ENCODE results near the gene BMPR1B. TPM values are rescaled to one million over a fixed set of nuclear protein-coding genes. Genes with fewer than 3 reads are reported as not detected.

BMPR1B gene
- total RNA-seq, 1 experiment from 2014 or later = 7.1 TPM

DNA sequence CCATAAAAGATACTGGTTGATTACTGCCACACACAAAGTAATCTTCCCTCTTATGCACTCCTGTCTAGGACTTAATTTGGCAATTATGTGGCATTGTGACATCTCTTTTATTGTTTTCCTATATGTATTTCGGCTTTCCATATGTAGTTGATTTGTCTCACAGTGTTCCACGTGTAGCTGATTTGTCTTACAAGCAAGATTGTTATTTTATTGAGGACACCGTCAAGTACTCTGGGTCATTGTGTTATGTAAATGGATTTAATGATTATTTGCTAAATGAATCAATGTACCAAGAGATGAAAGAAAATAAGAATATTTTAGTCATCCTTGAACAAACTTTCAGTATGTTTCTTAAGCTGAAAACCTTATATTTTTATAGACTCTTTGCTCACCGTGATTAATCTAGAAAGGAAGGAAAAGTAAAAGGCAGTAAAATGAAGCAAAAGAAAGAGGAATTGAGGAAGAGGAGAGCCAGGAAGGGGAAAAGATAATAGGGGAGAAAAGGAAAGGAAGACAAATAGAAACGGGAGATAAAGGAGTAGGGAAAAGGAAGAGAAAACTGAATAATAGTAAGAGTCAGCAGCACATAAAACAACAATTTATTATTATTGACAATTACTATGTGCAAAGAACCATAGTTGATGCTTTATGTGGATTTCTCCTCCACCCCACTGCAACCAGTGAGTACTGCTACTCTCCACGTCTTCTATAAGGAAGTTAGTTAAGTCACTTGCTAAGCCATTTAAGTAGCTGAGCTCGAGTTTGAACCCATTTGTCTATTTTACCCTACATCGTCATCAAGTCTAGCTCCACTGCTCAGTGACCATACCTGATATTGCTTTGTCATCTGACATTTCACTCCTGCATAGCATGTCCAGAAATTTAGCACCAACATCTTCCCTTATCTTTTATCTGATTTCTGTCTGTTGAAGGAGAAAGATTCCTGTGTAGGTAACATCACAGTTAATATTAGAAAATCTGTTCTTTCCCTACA, 336.5 kb downstream of the BMPR1B start:
- Histone ChIP-seq H3F3A (ENCODE audit: low read length, unreplicated experiment) (no peaks in the 10 kb centered on the region), H3K4me1 (ENCODE audit: insufficient read depth, low read length) (peaks cover 51% of the 10 kb centered on the region), H4K20me1 (ENCODE audit: low read length) (no peaks in the 10 kb centered on the region), H3K27me3 (ENCODE audit: low read length) (no peaks in the 10 kb centered on the region), H3K4me3 (ENCODE audit: low read length) (peak overlapping the region; percentile 31; the same call in 1 of the 2 replicates), H3K36me3 (ENCODE audit: low read depth, low read length) (no peaks in the 10 kb centered on the region), H2AFZ (ENCODE audit: low read length) (peak overlapping the region; percentile 44), H3K9ac (ENCODE audit: low read length) (peak overlapping the region; percentile 83), H3K9me3 (ENCODE audit: low read length) (no peaks in the 10 kb centered on the region), H3K79me2 (ENCODE audit: low read length) (no peaks in the 10 kb centered on the region), H3K4me2 (ENCODE audit: low read length) (peak overlapping the region; percentile 74), H3K9me2 (replicated peaks; ENCODE audit: low read length) (no peaks in the 10 kb centered on the region), H3K27ac (ENCODE audit: low read length) (peak overlapping the region; percentile 97)
- DNase-seq (peak; percentile 70), ATAC-seq (peak; percentile 70)
- intact Hi-C loops (cut with micrococcal nuclease) = loop anchor here (1.0 to 2.0 kb wide), 5 partner anchors 10 to 335 kb away; no protein-coding TSS in a partner anchor
- TF ChIP-seq, protein P1, sequence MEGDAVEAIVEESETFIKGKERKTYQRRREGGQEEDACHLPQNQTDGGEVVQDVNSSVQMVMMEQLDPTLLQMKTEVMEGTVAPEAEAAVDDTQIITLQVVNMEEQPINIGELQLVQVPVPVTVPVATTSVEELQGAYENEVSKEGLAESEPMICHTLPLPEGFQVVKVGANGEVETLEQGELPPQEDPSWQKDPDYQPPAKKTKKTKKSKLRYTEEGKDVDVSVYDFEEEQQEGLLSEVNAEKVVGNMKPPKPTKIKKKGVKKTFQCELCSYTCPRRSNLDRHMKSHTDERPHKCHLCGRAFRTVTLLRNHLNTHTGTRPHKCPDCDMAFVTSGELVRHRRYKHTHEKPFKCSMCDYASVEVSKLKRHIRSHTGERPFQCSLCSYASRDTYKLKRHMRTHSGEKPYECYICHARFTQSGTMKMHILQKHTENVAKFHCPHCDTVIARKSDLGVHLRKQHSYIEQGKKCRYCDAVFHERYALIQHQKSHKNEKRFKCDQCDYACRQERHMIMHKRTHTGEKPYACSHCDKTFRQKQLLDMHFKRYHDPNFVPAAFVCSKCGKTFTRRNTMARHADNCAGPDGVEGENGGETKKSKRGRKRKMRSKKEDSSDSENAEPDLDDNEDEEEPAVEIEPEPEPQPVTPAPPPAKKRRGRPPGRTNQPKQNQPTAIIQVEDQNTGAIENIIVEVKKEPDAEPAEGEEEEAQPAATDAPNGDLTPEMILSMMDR (conservative IDR thresholded peaks at IDR 0.05; ENCODE audit: low read depth, low read length) = no peak
- TF ChIP-seq EZH2phosphoT487 (IDR thresholded peaks at IDR 0.05; ENCODE audit: borderline replicate concordance, low read length) = no peak
- no peak for TF ChIP-seq EZH2 (IDR thresholded peaks at IDR 0.05; ENCODE audit: low read length, unreplicated experiment)
- POLR2A ChIA-PET (ENCODE audit: unreplicated experiment) = no interaction called here
- BruUV-seq (replicated peaks) = TSS peak; percentile 59
- CTCF ChIA-PET = no interaction called here

DNA sequence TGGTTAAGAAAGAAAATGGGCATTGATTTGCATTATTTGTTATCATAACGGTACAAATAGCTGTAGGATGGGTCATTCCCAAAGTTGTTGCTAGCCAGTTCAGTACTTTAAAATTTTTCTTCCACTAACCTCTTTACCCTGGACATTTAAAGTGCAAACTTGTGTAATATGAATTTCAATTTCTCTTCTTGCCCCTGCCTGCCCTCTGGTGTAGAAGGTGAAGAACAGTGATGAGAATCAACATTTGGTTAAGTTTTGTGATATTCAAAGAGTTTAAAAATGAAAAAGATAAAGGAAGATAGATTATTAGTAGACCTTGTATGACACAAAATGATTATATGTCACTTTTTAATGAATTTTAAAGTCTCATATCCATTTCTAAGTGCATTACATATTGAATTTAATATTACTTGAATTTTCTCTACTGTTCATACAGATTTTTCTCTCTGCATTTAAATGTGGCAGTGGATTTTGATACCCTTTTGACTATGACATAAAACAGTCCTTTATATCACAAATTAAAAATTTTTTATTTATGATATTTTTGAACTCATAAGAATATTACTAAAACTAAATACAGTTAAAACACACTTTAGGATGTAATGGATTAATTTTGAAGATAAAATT, 337.7 kb downstream of the BMPR1B start:
- Histone ChIP-seq H3K79me2 (ENCODE audit: low read length) (no peaks in the 10 kb centered on the region), H3K9ac (ENCODE audit: low read length) (peak overlapping the region; percentile 83), H3K4me2 (ENCODE audit: low read length) (peak overlapping the region; percentile 52; the same call in 1 of the 2 replicates), H3K9me2 (replicated peaks; ENCODE audit: low read length) (no peaks in the 10 kb centered on the region), H3F3A (ENCODE audit: low read length, unreplicated experiment) (no peaks in the 10 kb centered on the region), H3K27ac (ENCODE audit: low read length) (peak overlapping the region; percentile 97), H3K27me3 (ENCODE audit: low read length) (no peaks in the 10 kb centered on the region), H4K20me1 (ENCODE audit: low read length) (no peaks in the 10 kb centered on the region), H3K36me3 (ENCODE audit: low read depth, low read length) (no peaks in the 10 kb centered on the region), H2AFZ (ENCODE audit: low read length) (no peak overlapping the region), H3K9me3 (ENCODE audit: low read length) (no peaks in the 10 kb centered on the region), H3K4me3 (ENCODE audit: low read length) (no peak overlapping the region), H3K4me1 (ENCODE audit: insufficient read depth, low read length) (peaks cover 48% of the 10 kb centered on the region)
- no peak for TF ChIP-seq EZH2 (IDR thresholded peaks at IDR 0.05; ENCODE audit: low read length, unreplicated experiment)
- TF ChIP-seq, protein P1 (conservative IDR thresholded peaks at IDR 0.05; ENCODE audit: low read depth, low read length) = peak; percentile 78
- ChIA-PET POLR2A (ENCODE audit: unreplicated experiment) (interaction anchor here (0.6 kb wide), 1 partner anchor 10 kb away, joined by 3 read pairs; no protein-coding TSS in a partner anchor), CTCF (no interaction called here)
- DNase-seq (peak; percentile 71), ATAC-seq (peak; percentile 19; the same call in 1 of the 2 replicates)
- BruUV-seq (replicated peaks) = no TSS peak
- intact Hi-C loops (cut with micrococcal nuclease) = loop anchor here (1.0 to 2.0 kb wide), 5 partner anchors 119 to 474 kb away; no protein-coding TSS in a partner anchor

All from PC-3 (cell line).